ENCODE results near the gene RNASE8. TPM values are rescaled to one million over a fixed set of nuclear protein-coding genes. Genes with fewer than 3 reads are reported as not detected.

Gene RNASE8
- total RNA-seq, 1 donor from 2014 or later: not detected

DNA sequence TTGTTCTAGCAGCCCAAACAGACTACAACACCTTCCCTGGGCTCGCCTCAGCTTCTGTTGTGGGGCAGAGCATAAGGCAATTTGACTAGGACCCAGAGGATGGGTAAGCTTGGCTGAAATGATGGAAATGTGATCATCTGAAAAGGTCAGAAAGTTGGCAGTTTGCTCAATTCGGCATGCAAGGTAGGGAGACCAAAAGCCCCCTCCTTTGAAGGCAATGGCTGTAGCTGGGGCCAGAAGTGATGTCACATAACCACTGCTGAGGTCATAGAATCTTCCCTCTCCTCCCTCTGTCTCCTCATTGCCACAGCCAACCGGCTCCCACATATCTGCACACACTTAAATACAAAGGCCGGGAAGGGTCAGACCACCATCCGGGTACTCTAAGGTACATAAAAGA is 27.7 kb upstream of the RNASE8 start, which contains the start of gene TPPP2:
Gene TPPP2 (plus strand): TSS at position 301 of the 400 bp plus-strand sequence. CDS start 365 bp downstream, outside the sequence.
- intact Hi-C loops (cut with micrococcal nuclease): no loop called here

DNA sequence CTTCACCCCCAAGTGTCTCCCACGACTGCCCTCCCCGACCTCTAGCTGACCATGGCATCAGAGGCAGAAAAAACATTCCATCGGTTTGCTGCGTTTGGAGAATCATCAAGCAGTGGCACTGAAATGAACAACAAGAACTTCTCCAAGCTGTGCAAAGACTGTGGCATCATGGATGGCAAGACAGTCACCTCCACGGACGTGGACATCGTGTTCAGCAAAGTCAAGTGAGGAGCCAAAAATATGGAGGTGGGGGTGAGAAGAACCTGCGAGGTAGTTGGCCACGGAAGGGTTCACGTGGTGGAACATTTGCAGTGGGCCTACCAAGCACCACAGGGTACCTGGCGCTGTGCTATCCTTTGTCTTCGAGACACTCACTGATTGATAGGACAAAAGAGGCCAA is 27.1 kb upstream of the RNASE8 start:
- intact Hi-C loops (cut with micrococcal nuclease): no loop called here

DNA sequence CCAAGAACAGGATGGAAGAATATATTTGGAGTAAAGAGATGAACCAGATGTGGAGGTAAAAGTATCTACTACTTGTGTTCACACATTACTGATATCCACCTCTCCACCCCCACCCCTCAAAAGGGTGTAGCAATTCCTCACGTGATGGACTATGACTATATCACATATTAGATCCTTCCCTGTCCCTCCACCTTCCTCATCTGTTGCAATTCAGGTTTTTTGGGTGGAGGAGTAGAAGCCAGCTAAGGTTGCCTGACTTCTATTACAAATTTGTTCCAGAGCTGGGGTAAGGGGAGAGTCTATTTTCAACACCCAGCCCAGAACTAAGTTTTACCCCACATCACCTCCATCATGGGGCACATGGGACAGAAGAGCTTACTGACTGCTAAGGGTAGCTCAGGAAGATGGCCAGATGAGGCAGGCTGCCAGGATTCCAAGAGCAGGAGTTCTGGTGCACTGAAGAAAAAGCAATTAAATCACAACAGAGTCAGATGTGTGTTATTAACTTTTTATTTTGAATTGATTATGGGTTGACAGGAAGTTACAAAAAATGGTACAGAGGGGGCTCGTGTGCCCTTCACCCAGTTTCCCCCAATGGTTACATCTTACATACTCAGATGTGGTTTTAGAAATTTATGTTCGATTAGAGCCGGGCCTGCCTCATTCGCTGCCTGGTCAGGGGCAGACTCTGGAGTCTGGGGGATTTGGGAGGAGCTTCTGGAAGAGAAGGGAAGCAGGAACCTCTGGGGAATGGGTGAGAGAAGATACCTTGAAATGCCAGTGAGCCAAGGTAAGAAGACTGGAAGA is 25.1 kb upstream of the RNASE8 start:
- intact Hi-C loops (cut with micrococcal nuclease): no loop called here

DNA sequence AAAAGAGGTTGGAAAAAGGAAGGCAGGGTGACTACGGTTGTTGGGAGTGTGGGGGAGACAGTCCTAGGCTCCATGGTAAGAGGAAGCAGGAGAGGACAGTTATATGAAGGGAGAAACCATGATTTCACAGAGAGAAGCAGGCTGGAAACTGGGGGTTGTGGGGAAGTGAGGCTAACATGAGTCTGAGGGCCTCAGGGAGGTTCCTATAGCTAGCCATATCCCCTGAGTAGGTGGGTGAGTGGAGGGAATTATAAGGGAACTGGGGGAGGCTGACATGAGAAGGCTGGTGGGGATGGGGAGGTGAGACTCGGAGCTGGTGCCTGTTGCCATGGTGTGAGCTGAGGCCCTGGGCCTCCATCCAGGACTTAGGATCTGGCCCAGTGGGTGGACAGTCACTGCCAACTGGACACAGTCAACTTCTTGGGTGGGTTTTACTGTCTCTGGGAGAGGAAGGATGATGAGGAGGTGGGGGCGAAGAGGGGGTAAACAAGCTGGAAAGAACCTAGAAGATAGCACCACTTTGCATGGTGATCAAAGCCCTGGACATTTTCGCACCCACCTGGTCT is 24.4 kb upstream of the RNASE8 start:
- intact Hi-C loops (cut with micrococcal nuclease): no loop called here

DNA sequence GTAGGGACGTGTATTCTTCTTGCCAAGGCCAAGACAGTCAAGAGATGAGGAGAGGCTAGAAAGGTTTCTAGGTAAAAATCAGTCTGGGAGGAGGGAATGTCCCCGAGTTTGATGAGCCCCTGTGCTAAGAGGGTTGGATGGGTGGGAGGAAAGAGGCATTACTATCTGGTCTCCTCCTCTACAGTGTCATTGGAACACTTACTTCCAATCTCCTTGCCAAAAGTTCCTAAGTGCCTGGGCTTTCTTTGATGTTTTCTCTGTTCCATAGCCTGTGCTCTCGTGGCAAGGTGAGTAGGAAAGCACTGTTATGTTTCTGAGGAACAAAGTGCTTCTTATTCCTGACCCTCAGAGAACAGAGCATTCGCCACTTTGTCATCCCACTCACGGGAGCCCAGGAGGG is 22.9 kb upstream of the RNASE8 start, which contains the start of gene RNASE13:
Gene RNASE13 (minus strand): TSS at position 101 of the 400 bp plus-strand sequence. CDS start 519 bp downstream, outside the sequence.
- intact Hi-C loops (cut with micrococcal nuclease): no loop called here

DNA sequence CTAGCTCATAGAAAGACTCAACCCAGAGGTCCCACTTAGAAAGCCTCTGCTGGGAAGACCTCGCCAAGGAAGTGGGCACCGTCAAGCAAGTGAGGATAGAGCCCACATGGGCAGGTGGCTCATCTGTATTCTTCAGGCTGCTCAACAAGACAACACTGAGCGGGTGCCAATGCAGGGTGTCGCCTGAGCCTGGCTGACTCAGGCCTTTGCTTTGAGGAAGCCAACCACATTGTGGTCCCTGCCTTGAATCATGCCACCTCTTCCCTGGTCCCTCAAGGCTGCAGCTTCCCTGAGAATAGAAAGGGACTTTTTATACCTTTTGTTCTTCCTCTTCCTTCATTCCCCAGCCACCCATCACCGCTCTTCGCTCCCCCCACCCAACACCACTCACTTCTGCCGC is 20.9 kb upstream of the RNASE8 start:
- intact Hi-C loops (cut with micrococcal nuclease): no loop called here

DNA sequence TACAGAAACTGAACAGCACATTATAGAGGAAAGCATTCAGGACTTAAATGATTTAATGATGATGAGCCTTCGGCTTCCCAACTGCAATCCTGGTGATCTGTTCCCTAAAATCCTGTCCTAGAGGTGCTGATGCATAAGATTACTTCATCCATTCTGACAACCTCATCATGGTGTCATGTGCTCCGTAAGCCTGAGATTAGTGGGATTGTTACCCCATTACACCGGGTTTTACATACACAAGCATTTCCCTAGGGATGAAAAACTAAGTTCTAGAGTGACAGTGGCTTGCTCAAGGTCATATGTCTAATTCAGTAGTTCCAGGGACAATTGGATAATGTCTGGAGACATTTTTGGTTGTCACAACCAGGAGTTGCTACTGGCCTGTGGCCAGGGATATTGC is 20.5 kb upstream of the RNASE8 start:
- intact Hi-C loops (cut with micrococcal nuclease): no loop called here

DNA sequence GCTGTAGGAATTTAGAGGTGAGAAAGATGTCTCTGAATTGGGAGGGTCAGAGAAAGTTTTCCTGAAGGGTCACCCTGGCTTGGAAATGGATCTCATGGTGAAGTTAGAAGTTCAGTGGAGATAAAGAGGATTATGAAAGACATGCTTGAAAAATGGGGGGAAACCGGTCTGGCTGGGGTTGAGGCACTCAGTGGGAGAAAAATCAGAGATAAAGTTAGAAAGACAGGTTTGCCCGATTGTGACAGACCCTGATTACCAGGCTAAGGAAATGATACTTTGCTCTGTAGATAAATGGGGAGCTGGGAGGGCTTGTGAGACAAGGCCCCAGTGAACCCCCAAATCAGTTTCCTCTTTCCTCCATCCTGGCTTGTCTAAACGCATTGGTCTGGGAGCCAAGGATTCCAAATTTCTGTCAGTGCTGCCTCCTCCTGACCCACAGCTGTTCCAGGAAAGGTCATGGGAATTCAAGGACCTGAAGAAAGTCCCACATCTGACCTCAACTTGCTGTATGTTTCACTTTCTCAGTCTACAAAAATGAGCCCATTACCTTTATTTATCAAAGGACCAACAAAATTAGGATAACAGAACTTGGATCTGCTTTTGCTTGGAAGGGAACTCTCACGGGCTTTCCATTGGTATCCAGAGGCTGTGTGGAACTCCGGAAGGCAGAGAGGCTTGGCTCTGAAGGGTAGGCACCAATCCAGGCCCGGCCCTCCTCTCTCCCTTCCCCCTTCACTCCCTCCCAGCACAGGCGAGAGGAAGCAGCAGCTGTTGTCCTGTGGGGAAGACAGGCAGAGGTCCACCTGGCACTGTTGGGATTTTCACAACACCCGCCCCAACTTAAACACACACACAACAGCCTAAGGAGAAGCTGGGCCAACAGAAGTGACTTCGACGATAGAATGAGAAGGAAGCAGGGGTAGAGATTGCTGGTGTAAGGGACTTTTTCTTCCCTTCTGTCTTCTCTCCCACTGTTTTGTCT is 18.9 kb upstream of the RNASE8 start:
- intact Hi-C loops (cut with micrococcal nuclease): no loop called here

DNA sequence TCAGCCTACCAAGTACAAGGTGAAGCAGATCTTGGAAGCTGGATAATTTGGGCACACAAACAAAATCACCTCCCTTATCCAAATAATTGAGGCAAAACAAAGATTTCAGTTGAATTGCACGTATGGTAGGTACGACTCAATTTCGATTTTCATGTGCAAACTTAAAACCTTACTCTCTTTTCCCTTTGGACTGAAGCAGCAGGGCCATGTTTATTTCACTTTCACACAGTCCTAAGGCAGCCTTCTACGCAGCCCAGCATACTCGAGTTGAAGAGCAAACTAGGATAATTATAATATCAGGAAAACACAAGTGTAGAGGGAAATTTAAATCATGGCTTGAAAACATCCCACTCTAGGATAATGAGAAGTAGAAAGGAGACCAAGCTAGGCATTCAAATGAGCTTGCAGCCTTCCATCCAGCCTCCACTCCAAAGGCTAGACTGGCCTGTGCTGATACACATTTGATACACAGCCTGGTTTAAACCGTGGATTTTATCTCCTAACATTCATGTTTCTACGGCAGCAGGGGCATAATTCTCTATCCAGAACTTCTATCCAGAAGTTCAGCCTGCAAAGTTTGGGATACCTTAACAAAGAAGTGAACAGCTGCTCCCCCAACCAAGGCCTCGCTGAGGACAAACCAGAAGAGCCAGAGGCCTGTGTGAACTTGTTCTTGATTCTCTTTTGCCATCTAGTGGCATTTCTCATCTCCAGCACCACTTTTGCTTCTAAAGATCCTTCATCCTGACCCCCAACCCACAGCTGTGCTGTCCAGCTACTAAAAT is 17.8 kb upstream of the RNASE8 start:
- intact Hi-C loops (cut with micrococcal nuclease): loop anchor here (1.0 kb wide), 1 partner anchor 25 kb away; no protein-coding TSS in a partner anchor

DNA sequence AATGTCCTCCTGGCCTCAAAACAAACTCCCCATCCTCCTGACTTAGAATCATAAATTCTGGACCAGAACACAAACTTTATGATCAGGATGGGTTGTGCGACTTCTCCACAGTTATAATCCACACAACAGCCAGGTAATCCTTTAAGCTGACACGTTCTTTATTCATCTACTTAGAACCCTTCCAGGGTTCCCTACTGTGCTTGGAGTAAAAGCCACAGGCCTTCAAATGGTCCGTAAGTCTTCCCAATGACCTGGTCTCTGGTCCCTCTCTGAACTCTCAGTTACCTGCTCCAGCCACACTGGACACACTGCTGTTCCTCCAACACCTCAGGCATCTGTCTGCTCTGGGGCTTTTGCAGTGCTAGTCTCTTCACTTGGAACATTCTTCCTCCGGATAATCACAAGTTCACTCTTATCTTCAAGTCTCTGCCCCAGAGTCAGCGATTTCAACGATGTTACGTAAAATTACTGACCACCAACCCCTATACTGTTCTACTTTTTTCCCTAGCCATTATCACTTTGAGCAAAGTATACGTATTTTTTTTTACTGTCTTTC is 17.2 kb upstream of the RNASE8 start:
- intact Hi-C loops (cut with micrococcal nuclease): loop anchor here (1.0 kb wide), 1 partner anchor 26 kb away; no protein-coding TSS in a partner anchor

DNA sequence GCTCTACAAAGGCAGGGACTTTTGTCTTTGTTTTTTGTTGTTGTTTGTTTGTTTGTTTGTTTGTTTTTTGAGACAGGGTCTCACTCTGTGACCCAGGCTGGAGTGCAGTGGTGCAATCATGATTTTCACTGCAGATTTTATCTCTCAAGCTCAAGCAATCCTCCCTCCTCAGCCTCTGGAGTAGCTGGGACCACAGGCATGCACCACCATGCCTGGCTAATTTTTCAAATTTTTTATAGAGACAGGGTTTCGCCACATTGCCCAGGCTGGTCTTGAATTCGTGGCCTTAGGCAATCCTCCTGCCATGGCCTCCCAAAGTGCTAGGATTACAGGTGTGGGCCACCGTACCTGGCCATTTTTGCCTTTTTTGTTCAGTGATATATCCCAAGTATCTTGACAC is 16.7 kb upstream of the RNASE8 start:
- intact Hi-C loops (cut with micrococcal nuclease): loop anchor here (1.0 kb wide), 1 partner anchor 27 kb away; no protein-coding TSS in a partner anchor

DNA sequence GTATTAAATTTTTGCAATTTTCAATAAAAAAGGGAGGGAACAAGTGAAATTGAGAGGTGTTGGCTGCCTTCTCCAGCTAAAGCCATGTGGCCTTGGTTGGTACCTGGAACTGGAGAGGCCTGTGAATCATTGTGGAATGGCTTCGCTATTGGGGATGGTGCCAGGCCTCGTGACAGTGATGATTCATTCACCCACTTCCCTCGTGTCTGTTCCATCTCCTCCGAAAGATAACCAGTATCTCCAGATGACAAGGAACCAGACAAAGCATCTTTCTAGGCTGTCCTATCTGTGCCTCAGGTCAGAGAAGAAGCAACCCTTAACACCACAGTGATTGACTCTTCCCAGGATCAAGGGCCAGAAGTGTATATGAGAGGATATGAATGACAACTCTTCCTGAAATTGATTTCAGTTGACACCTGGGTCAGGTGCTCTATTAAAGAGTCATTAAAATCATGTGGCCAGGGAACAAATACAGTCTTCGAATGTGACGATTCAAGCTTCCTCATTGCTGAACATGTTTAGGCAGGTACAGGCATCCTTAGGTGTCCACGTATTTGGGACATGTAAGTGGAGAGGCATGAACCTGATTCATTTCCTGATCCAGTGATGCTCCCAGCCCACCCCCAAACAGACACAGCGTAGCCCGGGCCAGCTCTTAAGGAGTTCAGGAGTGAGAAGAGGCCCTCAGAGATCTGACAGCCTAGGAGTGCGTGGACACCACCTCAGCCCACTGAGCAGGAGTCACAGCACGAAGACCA is 15.8 kb upstream of the RNASE8 start, which contains the start of gene RNASE7:
Gene RNASE7 (plus strand): TSS at position 687 of the 758 bp plus-strand sequence. CDS start 631 bp downstream, outside the sequence.
- intact Hi-C loops (cut with micrococcal nuclease): no loop called here

DNA sequence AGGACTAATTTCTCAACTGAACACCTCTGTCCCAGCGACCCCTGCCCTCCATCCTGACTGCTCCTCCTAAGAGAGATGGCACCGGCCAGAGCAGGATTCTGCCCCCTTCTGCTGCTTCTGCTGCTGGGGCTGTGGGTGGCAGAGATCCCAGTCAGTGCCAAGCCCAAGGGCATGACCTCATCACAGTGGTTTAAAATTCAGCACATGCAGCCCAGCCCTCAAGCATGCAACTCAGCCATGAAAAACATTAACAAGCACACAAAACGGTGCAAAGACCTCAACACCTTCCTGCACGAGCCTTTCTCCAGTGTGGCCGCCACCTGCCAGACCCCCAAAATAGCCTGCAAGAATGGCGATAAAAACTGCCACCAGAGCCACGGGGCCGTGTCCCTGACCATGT is 14.7 kb upstream of the RNASE8 start:
- intact Hi-C loops (cut with micrococcal nuclease): no loop called here

DNA sequence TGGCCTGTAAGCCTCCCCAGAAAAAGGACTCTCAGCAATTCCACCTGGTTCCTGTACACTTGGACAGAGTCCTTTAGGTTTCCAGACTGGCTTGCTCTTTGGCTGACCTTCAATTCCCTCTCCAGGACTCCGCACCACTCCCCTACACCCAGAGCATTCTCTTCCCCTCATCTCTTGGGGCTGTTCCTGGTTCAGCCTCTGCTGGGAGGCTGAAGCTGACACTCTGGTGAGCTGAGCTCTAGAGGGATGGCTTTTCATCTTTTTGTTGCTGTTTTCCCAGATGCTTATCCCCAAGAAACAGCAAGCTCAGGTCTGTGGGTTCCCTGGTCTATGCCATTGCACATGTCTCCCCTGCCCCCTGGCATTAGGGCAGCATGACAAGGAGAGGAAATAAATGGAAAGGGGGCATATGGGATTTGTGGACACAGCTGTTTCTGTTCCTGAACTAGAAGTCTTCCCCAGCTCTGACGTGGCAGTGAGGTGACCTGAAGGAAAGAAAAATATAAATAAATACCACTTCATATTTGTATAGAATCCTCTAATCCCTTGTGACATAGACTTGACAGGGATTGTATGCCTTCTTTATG is 14.1 kb upstream of the RNASE8 start:
- intact Hi-C loops (cut with micrococcal nuclease): no loop called here

DNA sequence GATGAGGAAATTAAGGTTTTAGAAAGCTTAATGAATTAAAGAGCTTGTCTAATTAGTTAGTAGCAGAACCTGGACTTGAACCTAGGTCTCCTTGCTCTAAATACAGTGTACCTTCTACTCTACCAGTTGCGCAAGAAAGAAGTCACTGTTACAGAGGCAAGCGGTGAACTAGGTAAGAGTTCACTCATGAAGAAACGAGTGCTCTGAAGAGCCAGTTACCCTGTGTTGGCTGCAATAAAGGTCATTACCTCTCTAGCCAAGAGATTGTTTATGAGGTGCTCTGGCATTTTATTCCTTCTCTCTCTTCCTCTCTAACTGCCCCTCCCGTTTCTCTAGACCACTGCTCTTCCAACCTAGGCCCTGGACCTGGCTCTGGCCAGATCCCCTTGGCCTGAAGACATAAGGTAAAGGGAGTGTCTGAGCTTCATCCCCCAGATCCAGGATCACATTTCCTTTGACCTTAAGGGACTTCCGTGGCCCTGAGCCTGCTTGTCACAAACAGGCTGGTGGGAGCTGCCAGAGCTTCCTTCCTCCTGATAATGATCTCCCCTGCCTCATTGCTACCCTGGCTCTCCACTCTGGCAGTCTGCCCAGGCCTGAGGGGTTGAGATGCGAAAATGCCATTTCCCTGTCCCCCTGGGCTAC is 13.5 kb upstream of the RNASE8 start:
- intact Hi-C loops (cut with micrococcal nuclease): no loop called here

DNA sequence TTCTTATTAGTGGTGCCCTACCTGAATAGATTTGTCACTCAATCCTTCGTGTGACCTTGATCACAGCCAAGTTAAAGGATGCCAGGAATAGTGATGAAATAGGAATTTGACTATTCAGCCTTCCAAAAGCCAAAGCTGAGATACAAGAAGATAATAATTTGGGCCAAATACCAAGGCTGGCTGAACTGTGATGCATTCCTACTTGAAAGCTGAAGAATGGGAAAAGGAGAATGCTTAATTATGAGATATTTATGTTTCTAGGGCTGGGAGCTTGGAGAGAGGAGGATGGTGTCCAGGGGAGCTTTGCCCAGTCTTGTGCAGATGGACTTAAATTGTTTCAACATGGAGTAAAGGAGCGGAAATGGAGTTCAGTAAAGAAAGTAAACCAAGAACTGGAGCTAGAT is 10.2 kb upstream of the RNASE8 start:
- intact Hi-C loops (cut with micrococcal nuclease): no loop called here

DNA sequence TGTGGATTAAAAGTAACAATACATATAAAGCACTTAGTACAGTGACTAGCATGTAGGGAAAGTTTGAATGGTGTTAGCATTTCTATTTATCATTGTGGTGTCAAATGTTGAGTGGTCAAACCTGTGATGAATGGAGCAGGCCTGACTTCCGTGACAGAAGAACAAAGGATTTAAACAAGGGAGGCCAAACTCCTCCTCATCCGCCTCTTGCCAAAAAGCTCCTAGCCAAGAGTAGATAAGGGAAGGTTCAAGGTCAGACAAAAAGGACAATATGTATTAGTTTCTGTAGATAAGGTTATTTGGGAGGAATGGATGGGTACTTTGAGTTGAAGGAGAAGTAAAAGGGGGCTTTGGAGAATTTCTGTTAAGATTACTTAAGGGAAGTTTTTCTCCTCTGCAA is 9.0 kb upstream of the RNASE8 start:
- intact Hi-C loops (cut with micrococcal nuclease): no loop called here

DNA sequence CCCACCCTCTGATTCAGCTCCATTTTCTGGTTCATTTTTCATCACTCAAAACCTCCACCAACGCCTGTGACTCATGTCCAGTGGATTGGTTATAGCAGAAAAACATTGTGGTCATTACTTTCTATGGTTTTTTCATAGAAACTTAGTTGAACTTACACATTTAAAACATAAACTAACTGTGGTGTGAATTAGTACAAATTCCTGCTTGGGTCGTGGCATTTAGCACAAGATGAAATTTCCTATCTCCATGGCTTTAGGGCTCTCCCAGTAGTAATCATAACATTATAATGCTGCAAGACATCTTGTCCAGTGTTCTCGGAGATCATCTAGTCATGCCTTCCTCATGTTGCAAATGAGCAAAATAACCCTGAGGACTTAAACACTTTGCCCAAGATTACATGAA is 8.3 kb upstream of the RNASE8 start:
- intact Hi-C loops (cut with micrococcal nuclease): no loop called here

DNA sequence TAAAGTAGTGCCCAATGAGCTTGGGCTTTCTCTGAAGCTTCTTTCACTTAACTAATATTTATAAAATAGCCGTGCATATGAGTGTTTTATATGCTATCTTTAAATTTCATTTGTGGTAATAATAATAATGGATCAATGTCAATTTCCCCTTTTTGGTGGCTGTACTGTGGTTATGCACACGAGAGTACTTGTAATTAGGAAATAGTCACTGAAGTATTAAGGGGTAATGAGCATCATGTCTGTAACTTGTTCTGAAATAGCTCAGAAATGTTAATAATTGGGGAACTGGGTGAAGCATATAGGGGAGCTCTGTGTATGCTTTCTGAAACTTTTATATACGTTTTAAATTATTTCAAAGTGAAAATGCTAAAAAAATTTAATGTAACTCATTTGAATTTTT is 7.0 kb upstream of the RNASE8 start:
- intact Hi-C loops (cut with micrococcal nuclease): no loop called here

Data from T-helper 1 cell treated with Interleukin-12 subunit alpha and Interleukin-12 subunit beta and Interleukin-4 antibody, amounts not matched to agents 30 ng/mL and 1 ng/mL, for 36 hours (primary cell).